GM21423 (cell line): ENCODE measurements around the gene PPM1G.
"Not testable (repeated sequence)": the region's sequence is repeated elsewhere in the genome, so short reads cannot be mapped to it uniquely, and the experiment has no call there.

Experiments used
- ATAC-seq: cut with Tn5 transposase; IDR thresholded peaks from one replicate; pipeline ENCODE4 v1.9.1; 2021; ENCODE audit warnings: mild to moderate bottlenecking, moderate library complexity; ENCODE audit not compliant: unreplicated experiment

Gene PPM1G

GRCh38 chr2:27376151-27376865 lies 33.1 kb downstream of the PPM1G start:
- no peak for ATAC-seq

DNA sequence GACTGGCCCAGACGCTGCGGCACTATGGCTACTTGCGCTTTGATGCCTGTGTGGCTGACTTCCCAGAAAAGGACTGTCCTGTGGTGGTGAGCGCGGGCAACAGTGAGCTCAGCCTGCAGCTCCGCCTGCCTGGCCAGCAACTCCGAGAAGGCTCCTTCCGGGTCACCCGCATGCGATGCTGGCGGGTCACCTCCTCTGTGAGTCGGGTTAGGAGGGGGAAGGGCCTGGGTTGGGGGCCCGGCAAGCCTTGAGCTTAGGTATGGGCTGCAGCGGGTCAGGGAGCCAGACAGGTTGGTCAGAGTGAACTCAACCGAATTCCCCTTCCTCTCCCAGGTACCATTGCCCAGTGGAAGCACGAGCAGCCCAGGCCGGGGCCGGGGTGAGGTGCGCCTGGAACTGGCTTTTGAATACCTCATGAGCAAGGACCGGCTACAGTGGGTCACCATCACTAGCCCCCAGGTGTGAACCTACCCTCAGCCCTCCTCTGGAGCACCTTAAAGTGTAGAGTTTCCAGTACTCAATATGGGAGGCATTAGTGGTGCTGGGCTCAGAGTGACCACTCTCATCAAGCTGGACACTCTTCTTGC lies 33.8 kb downstream of the PPM1G start:
- ATAC-seq, result no peak

DNA sequence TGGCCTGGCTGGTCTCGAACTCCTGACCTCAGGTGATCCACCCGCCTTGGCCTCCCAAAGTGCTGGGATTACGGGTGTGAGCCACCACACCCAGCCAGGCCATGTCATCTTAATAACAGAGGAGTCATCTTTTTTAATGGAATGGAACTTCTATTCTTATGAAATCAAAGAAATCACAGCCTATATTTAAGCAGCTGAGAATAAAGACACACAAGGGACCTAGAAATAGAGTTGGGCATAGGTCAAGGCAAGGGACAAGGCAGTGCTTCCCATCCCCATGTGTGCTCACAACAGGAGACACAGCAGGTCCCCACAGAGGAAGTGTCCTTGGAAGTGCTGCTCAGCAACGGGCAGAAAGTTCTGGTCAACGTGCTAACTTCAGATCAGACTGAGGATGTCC lies 35.8 kb downstream of the PPM1G start:
- ATAC-seq, result no peak

- ATAC-seq, result no peak
Measured at GRCh38 chr2:27372937-27373336, 36.5 kb downstream of the PPM1G start.

DNA sequence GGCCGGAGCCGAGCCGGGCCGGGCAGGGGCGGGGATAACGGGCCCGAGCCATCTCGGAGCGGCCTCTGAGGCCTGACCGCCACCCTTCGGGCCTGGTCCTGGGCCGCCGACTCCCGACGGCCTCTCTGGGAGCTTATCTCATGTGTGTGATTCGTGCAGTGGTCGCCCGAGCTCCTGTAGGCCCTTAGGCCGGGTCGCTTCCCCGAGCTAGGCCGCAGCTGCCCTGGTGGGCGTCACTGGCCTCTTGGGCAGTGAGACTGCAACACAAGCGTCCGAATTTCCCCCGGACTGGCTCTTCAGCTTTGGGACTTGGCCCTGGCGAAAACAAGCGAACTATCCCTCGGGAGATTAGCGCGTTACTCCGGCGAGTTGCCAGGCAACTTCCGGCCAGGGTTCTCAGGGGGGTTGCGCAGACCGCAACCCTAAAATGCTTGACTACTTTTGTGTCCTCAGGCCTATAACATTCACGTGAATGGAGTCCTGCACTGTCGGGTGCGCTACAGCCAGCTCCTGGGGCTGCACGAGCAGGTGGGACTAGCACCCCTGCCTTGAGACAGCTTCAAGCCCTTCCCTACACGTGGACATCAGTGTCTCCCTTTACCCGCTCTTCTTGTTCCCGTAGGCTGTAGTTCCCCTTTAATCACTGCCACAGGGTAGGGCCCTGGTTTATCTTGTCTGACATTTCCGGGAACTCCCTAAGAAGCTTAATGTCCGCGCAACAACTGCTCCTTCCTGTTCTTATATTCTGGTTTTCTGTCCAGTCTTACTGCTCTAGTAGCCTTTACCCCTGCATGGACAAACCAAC lies 38.4 kb downstream of the PPM1G start:
- peak; percentile 28 for ATAC-seq

GRCh38 chr2:27370026-27370815 lies 39.2 kb downstream of the PPM1G start, which contains the start of the genes EIF2B4 and SNX17:
EIF2B4 (minus strand) TSS chr2:27370338; CDS start chr2:27370314, 24 bp downstream.
SNX17 (plus strand) TSS chr2:27370616; CDS start chr2:27370744, 128 bp downstream.
- peak; percentile 86 for ATAC-seq

GRCh38 chr2:27369471-27370025 lies 39.8 kb downstream of the PPM1G start:
- no peak for ATAC-seq

DNA sequence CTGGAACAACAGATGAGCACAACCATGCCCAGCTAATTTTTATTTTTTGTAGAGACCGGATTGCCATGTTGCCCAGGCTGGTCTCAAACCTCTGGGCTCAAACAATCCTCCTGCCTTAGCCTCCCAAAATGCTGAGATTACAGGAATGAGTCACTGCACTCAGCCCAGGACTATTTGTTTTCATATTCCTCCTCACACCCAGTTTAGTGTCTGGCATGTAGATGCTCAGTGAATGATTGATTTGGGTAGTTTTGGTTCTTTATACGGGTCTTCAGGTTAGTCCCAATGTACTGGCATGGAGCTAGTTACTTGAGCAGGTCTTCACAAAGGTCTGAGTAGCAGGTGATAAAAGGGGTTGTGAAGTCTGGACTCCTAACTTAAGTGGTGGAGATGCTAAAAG lies 45.5 kb downstream of the PPM1G start:
- no peak for ATAC-seq

- no peak for ATAC-seq
Measured at GRCh38 chr2:27362678-27363420, 46.5 kb downstream of the PPM1G start.

DNA sequence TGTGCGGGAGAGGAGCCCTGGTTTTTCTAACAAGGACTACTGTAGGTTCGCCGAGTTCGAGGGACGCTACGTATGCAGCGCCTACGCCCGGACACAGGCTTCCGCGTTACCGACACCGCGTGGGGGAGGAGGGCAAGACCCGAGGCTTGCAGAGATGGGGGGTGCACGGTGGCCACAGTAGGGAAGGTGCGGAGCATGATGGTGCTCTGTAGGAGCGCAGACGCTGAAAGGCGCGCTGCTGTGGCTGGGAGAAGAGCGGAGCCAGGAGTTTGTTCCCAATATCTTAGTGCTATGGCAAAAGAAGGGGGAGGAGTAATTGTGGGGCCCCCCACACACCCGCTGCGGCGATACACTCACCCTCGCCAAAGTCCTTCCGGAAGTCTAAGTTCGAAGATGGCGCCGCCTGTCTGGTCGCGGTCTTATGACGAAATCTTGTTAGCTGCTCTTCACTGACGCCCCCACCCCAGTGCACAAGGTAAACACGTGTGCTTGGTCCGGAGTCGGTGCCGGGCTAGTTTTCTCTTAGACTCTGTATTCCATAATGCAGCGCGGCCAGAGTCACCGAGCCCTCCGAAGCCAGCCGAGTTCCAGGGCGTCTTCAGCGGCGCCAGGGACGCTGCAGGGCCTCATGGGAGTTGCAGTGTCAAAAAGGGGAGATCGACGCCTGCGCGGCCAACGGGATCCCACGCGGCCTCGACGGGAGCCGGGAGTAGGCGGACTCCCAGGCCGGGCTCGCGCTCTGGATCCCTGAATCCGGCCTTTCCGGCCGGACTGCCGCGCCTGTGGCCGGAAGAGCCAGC lies 52.8 kb downstream of the PPM1G start, which contains the start of gene GTF3C2:
Gene GTF3C2, minus strand, starts transcription at position 383 of the 800 bp plus-strand sequence. CDS start 13,210 bp downstream, outside the sequence.
- ATAC-seq, result peak; percentile 83

GRCh38 chr2:27356056-27356381 lies 53.4 kb downstream of the PPM1G start:
- ATAC-seq, result peak; percentile 25

GRCh38 chr2:27354597-27354927 lies 54.8 kb downstream of the PPM1G start:
- no peak for ATAC-seq

DNA sequence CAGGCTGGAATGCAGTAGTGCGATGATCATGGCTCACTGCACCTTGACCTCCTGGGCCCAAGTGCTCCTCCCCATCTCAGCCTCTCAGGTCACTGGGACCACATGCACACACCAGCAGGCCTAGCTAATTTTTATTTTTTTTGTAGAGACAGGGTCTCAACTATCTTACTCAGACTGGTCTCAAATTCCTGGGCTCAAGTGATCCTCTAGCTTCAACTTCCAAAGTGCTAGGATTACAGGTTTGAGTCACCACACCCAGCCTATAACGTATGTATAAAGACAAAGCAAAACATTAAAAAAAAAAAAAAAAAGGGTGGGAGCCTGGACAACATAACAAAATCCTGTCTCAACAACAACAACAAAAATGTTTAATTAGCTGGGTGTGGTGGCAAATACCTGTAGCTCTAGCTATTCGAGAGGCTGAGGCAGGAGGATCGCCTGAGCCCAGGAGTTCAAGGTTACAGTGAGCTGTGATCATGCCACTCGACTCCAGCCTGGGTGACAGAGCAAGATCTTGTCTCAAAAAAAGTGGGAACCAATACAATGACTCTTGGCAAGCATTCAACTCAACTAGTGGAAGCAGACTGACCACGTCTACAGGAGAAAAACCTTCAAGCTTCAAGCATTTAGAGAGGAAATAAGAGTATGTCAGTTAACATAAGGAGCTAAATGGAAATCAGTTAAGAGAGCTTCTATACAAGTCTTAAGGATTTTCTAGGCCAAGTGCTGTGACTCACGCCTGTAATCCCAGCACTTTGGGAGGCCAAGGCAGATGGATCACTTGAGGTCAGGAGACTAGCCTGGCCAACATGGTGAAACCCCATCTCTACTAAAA lies 55.4 kb downstream of the PPM1G start:
- ATAC-seq, result no peak

- ATAC-seq, result not testable (repeated sequence)
Measured at GRCh38 chr2:27353386-27353761, 56.0 kb downstream of the PPM1G start.

DNA sequence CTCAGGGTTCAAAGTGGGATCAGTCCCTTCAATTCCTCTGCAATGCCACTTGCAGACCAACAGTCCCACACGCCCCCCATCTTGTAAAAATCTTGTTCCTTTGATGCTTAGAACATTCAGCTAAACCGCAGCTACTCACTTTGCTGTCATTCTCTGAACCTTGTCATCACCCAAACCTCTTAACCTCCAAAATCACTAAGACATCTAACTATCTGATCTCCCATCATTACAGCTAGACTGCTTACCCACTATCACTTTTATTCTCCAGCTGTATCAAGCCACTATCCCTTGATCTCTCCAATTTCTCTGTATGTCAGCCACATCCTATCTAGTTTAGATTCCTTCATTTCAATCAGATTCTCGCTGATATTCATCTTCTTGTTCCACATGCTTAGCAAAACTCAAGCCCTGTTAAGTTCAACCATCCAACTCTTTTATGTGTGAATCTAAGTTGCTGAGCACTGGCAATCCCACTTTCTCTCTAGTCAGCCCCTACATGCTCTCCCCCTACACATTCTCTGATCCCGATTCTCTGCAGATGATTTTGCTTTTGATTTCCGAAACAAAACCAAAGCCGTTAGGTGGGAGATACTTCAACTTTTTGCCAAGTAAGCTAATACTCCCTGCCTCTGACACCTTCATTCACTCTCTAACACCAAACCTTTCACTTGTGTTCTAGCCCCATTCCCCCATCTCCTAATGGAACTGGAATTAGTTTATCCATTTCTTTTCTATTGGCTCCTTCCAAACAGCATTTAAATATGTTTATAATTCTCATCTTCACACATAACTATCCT lies 57.4 kb downstream of the PPM1G start:
- ATAC-seq, result no peak

- ATAC-seq, result no peak
Measured at GRCh38 chr2:27350106-27350693, 59.2 kb downstream of the PPM1G start.

GRCh38 chr2:27347641-27348040 lies 61.8 kb downstream of the PPM1G start:
- ATAC-seq, result no peak
